ENCODE measurements around the gene UPF3B. TPM values are rescaled to one million over a fixed set of nuclear protein-coding genes. Genes with fewer than 3 reads are reported as not detected.

UPF3B gene
- total and polyA plus RNA-seq, 4 donors: 6.7 to 20.7 (median 11.9) TPM

DNA sequence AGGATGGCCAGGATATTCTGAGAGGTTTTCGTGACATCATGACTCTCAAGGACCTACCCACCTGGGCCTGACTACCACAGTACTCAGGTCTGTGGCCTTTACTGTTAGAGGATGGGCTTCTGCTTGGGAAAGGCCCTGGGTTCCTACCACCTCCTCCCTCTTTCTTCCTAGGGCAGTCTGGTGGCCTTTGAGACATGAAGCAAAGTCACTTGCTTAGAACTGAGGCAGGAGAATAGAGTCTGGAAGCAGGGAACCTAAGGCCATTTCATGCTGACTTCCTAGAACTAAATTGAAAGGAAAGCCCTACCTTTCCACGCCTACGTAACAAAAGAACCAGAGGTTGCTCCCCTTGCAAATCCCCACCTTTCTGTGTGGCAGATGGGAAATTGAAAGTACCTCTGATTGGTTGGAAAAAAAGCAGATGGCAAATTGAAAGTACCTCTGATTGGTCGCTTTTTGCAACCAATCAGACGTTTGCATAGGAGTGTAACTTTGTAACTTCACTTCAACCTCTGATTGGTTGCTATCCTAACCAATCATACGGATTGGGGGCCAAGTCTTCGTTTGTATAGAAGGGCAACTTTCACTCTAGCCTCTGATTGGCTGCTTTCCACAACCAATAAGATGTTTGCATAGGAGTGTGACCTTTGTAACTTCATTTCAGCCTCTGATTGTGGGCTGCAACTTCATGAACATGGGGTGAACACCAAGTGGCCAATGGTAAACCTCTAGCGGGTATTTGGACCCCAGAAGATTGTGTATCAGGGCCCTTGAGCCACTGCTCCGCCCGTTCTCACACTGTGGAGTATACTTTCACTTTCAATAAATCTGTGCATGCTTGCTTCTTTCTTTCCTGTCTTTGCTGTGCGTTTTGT is 33.0 kb upstream of the UPF3B start:
- Histone ChIP-seq H3K36me3 (ENCODE audit: control insufficient read depth in 1 of 2, insufficient read depth in 2 of 2, low read length in 1 of 2) (no peaks in the 10 kb centered on the region), H3K9me3 (ENCODE audit: control insufficient read depth, low read length) (no peaks in the 10 kb centered on the region), H3K27ac (ENCODE audit: low read depth in 1 of 2, low read length in 2 of 2) (no peak overlapping the region), H3K4me3 (ENCODE audit: low read length in 2 of 2) (no peak overlapping the region), H3K27me3 (ENCODE audit: control insufficient read depth in 1 of 2, insufficient read depth in 2 of 2, low read length in 1 of 2) (no peaks in the 10 kb centered on the region), H3K4me1 (ENCODE audit: control insufficient read depth in 1 of 2, insufficient read depth in 2 of 2, low read length in 2 of 2) (no peaks in the 10 kb centered on the region)
- ATAC-seq (ENCODE audit: low FRiP score) (no peak), DNase-seq (no peak)
- 78 to 86% methylated on average over 11 of the region's 11 CpGs for WGBS, 2 donors
- intact Hi-C loops (cut with DNase I): no loop called here

DNA sequence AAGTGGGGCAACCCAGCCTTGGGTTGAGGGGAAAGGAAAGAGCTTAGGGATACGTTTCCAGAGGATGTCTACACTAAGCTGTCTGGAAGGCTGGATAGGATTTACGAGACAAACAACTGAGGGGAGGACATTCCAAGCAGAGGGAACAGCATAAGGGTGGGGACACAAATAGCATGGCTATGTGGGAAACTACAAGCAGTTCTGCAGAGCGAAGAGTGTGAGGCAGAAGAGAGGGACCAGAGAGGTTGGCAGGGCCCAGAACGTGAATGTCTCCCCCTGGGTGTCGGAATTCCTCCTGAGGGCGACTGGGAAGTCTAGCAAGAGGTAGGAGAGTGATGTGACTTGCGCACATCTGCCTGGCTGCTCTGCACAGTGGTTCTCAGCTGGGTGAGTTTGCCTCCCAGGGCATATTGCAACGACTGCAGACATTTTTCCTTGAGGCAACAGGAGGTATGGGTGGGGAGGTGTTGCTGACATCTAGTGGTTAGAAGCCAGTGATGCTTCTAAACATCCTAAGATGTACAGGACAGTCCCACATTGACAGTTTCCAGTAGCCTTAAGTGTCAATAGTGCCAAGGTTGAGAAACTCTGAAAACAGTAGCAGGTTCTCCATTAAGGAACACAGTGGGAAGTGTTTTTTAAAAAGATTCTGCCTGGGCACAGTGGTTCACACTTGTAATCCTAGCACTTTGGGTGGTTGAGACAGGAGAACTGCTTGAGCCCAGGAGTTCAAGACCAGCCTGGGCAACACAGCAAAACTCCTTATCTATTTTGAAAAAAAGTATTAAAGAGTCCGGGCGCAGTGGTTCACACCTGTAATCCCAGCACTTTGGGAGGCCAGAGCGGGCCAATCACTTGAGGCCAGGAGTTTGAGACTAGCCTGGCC is 28.0 kb upstream of the UPF3B start:
- no peaks in the 10 kb centered on the region for H3K9me3 ChIP-seq (ENCODE audit: control insufficient read depth, low read length)
- WGBS, 2 donors: 50 to 52% methylated on average over 11 of the region's 11 CpGs
- ATAC-seq (ENCODE audit: low FRiP score): peak; percentile 74
- DNase-seq: no peak
- intact Hi-C loops (cut with DNase I): no loop called here
- no peaks in the 10 kb centered on the region for H3K36me3 ChIP-seq (ENCODE audit: control insufficient read depth in 1 of 2, insufficient read depth in 2 of 2, low read length in 1 of 2)
- H3K27ac ChIP-seq (ENCODE audit: low read depth in 1 of 2, low read length in 2 of 2): no peak overlapping the region
- no peaks in the 10 kb centered on the region for H3K4me1 ChIP-seq (ENCODE audit: control insufficient read depth in 1 of 2, insufficient read depth in 2 of 2, low read length in 2 of 2)
- H3K4me3 ChIP-seq (ENCODE audit: low read length in 2 of 2): no peak overlapping the region
- no peaks in the 10 kb centered on the region for H3K27me3 ChIP-seq (ENCODE audit: control insufficient read depth in 1 of 2, insufficient read depth in 2 of 2, low read length in 1 of 2)

DNA sequence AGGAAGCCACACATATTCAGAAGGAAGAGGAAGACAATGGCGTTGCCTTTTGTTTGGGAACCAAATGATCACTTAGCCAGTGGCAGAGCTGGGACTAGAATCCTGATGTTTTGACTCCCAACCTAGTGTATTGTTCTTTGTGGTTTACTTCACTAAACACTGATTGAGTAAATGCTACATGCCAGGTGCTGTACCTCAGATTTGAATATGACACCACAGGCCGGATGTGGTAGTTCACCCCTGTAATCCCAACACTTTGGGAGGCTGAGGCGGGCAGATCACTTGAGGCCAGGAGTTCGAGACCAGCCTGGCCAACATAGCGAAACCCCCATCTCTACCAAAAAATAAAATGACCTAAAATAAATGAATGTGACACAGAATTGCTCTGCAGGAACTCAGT is 27.3 kb upstream of the UPF3B start:
- ATAC-seq (ENCODE audit: low FRiP score) (no peak), DNase-seq (no peak)
- intact Hi-C loops (cut with DNase I): no loop called here
- no peak overlapping the region for H3K4me3 ChIP-seq (ENCODE audit: low read length in 2 of 2)
- WGBS, 2 donors: 78 to 86% methylated on average over 5 of the region's 5 CpGs
- H3K36me3 ChIP-seq (ENCODE audit: control insufficient read depth in 1 of 2, insufficient read depth in 2 of 2, low read length in 1 of 2): no peaks in the 10 kb centered on the region
- no peak overlapping the region for H3K27ac ChIP-seq (ENCODE audit: low read depth in 1 of 2, low read length in 2 of 2)
- no peaks in the 10 kb centered on the region for H3K4me1 ChIP-seq (ENCODE audit: control insufficient read depth in 1 of 2, insufficient read depth in 2 of 2, low read length in 2 of 2)
- no peaks in the 10 kb centered on the region for H3K9me3 ChIP-seq (ENCODE audit: control insufficient read depth, low read length)
- no peaks in the 10 kb centered on the region for H3K27me3 ChIP-seq (ENCODE audit: control insufficient read depth in 1 of 2, insufficient read depth in 2 of 2, low read length in 1 of 2)

DNA sequence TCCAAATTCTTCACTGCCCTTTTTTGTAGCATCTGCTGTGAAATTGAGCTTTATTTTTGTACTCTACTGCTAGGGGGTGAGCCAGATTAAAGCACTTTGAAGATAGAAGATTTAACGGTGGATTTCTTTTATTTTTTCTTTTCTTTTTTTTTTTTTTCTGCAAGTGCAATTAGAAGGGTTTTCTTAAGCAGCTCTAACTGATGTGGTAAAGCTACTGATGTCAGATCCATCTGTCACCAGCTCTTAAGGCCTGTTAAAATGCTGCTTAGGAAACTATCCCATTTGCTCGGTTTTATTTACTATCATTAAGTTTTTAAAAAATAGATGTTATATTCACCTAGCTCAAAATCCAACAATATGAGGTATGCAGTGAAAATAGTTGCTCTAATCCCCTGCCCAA is 26.0 kb upstream of the UPF3B start:
- Histone ChIP-seq H3K9me3 (ENCODE audit: control insufficient read depth, low read length) (no peaks in the 10 kb centered on the region), H3K4me1 (ENCODE audit: control insufficient read depth in 1 of 2, insufficient read depth in 2 of 2, low read length in 2 of 2) (no peaks in the 10 kb centered on the region), H3K4me3 (ENCODE audit: low read length in 2 of 2) (no peak overlapping the region), H3K27me3 (ENCODE audit: control insufficient read depth in 1 of 2, insufficient read depth in 2 of 2, low read length in 1 of 2) (no peaks in the 10 kb centered on the region), H3K27ac (ENCODE audit: low read depth in 1 of 2, low read length in 2 of 2) (no peak overlapping the region), H3K36me3 (ENCODE audit: control insufficient read depth in 1 of 2, insufficient read depth in 2 of 2, low read length in 1 of 2) (no peaks in the 10 kb centered on the region)
- ATAC-seq (ENCODE audit: low FRiP score) (no peak), DNase-seq (no peak)
- 61 to 63% methylated on average over 2 of the region's 2 CpGs for WGBS, 2 donors
- intact Hi-C loops (cut with DNase I): loop anchor here in 1 of 2 donors (10.0 kb wide), 2 partner anchors 364 to 414 kb away; partner anchors contain the start of gene SLC25A5

DNA sequence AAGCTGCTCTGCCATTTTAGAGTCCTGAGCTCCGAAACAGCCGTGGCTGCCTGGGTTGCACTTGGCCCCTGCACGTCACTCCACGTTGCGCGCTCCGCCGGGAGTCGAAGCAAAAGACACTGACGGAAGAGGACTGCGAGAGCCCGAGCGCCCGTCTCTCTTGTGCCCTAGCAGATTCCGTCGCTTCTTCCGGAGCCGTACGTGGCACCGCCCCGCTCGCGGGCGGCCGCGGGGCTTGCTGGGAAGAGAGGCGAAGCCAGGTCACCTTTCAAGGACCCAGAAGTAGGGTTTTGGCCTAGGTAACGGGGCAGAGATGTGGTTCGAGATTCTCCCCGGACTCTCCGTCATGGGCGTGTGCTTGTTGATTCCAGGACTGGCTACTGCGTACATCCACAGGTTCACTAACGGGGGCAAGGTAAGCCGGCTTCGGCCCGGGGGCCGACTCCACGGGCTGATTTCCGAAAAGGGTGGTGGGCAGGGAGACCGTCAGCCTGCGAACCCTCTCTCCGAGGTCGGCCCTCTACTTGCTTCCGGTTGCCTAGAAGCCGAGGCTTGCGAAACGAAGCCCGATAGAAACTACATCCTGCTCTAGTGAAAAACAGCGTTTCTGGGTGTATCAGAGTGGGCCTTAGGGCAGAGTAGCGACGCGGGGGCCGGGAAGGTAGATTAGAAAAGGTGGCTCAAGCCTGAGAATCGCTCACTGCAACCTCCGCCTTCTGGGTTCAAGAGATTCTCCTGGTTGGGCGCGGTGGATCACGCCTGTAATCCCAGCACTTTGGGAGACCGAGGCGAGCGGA is 19.0 kb upstream of the UPF3B start, which contains the start of the genes NDUFA1 and RNF113A:
NDUFA1 (plus strand) TSS at position 234 of the 797 bp plus-strand sequence; CDS start at position 314, 80 bp downstream.
RNF113A (minus strand) TSS at position 135 of the 797 bp plus-strand sequence; CDS start at position 15, 120 bp downstream.
- H3K4me3 ChIP-seq (ENCODE audit: low read length in 2 of 2): peak within 1 kb of the TSS; percentile 42 to 63
- peak; percentile 95 for ATAC-seq (ENCODE audit: low FRiP score)
- peak within 1 kb of the TSS in 1 of 2 donors; percentile 95 for H3K27ac ChIP-seq (ENCODE audit: low read depth in 1 of 2, low read length in 2 of 2)
- intact Hi-C loops (cut with DNase I): loop anchor here (2.0 to 10.0 kb wide), 5 partner anchors 19 to 407 kb away; partner anchors contain the start of genes RPL39 (in 2 of the 2), NKAP (in 1 of the 2), SLC25A5 (in 1 of the 2) and UPF3B (in 1 of the 2)
- H3K9me3 ChIP-seq (ENCODE audit: control insufficient read depth, low read length): no peaks in the 10 kb centered on the region
- DNase-seq: peak; percentile 89 to 91
- H3K36me3 ChIP-seq (ENCODE audit: control insufficient read depth in 1 of 2, insufficient read depth in 2 of 2, low read length in 1 of 2): no peaks in the 10 kb centered on the region
- no peaks in the 10 kb centered on the region for H3K4me1 ChIP-seq (ENCODE audit: control insufficient read depth in 1 of 2, insufficient read depth in 2 of 2, low read length in 2 of 2)
- WGBS, 2 donors: 1 to 30% methylated on average over 62 of the region's 62 CpGs
- no peaks in the 10 kb centered on the region for H3K27me3 ChIP-seq (ENCODE audit: control insufficient read depth in 1 of 2, insufficient read depth in 2 of 2, low read length in 1 of 2)

DNA sequence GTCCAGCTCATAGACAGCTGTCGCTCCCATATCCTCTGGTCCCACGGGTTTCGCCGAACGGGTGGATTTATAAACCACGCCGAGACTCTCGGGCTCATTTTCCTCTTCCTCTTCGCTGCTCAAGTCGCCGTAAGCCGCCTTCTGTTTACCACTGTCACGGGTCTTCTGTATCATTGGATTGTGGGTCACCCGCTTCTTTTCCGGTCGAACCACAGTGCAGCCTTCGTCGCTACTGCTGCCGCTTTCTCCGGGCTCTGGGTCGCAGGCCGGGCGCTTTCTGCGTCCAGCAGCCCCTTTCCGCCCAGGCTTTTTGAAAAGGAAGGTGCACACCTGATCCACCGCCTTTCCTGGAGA is 18.5 kb upstream of the UPF3B start:
- Histone ChIP-seq H3K27me3 (ENCODE audit: control insufficient read depth in 1 of 2, insufficient read depth in 2 of 2, low read length in 1 of 2) (no peaks in the 10 kb centered on the region), H3K9me3 (ENCODE audit: control insufficient read depth, low read length) (no peaks in the 10 kb centered on the region), H3K27ac (ENCODE audit: low read depth in 1 of 2, low read length in 2 of 2) (peak overlapping the region in 1 of 2 donors; percentile 79), H3K4me3 (ENCODE audit: low read length in 2 of 2) (peak overlapping the region; percentile 21 to 42), H3K36me3 (ENCODE audit: control insufficient read depth in 1 of 2, insufficient read depth in 2 of 2, low read length in 1 of 2) (no peaks in the 10 kb centered on the region), H3K4me1 (ENCODE audit: control insufficient read depth in 1 of 2, insufficient read depth in 2 of 2, low read length in 2 of 2) (no peaks in the 10 kb centered on the region)
- peak in 1 of 2 donors; percentile 51 for DNase-seq
- ATAC-seq (ENCODE audit: low FRiP score): peak; percentile 27
- intact Hi-C loops (cut with DNase I): loop anchor here (2.0 to 10.0 kb wide), 5 partner anchors 18 to 406 kb away; partner anchors contain the start of genes RPL39 (in 2 of the 2), NKAP (in 1 of the 2), SLC25A5 (in 1 of the 2) and UPF3B (in 1 of the 2)
- WGBS, 2 donors: 1 to 30% methylated on average over 26 of the region's 26 CpGs

DNA sequence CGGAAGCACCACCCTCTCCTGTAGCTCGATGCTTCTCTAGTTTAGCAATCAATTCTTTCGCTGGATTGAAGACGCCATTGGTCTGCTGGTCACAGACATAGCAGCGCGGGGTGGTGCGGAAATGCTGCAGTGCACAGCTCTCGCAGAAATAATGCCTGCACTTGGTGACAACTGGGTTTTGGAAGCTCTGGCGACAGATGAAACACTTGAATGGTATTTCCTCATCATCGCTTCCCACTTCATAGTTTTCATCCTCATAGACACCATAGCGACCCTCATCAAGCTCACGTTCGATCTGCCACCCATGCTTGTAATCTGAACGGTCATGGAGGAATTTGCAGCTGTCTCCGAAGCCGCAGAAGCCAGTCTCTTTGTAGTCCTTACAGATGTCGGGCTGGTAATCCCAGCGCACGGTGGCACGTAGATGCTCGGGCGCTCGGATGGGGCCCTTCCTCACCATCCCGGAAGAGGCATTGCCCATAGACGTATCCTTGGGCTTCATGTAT is 17.9 kb upstream of the UPF3B start:
- ATAC-seq (ENCODE audit: low FRiP score) (peak; percentile 53), DNase-seq (no peak)
- Histone ChIP-seq H3K27ac (ENCODE audit: low read depth in 1 of 2, low read length in 2 of 2) (peak overlapping the region in 1 of 2 donors; percentile 79), H3K36me3 (ENCODE audit: control insufficient read depth in 1 of 2, insufficient read depth in 2 of 2, low read length in 1 of 2) (no peaks in the 10 kb centered on the region), H3K27me3 (ENCODE audit: control insufficient read depth in 1 of 2, insufficient read depth in 2 of 2, low read length in 1 of 2) (no peaks in the 10 kb centered on the region), H3K9me3 (ENCODE audit: control insufficient read depth, low read length) (no peaks in the 10 kb centered on the region), H3K4me3 (ENCODE audit: low read length in 2 of 2) (peak overlapping the region; percentile 21 to 42), H3K4me1 (ENCODE audit: control insufficient read depth in 1 of 2, insufficient read depth in 2 of 2, low read length in 2 of 2) (no peaks in the 10 kb centered on the region)
- intact Hi-C loops (cut with DNase I): loop anchor here (2.0 to 10.0 kb wide), 5 partner anchors 18 to 406 kb away; partner anchors contain the start of genes RPL39 (in 2 of the 2), NKAP (in 1 of the 2), SLC25A5 (in 1 of the 2) and UPF3B (in 1 of the 2)
- 1 to 31% methylated on average over 25 of the region's 25 CpGs for WGBS, 2 donors

Data from aorta (tissue), 5 donors.